GM23248 (cell line): Measurements from ENCODE around the gene DIP2C. TPM values are rescaled to one million over a fixed set of nuclear protein-coding genes. Genes with fewer than 3 reads are reported as not detected.

ENCODE experiments used
- DNase-seq: peaks from one replicate; pipeline ENCODE4 v3.0.0-alpha.2; 2015
- H2AFZ ChIP-seq: fragments of 200-600 bp; sonication (generic); 2 replicates; pipeline ENCODE4 v1.6.1; 2016; ENCODE audit warnings: antibody characterized with exemption
- H3F3A ChIP-seq: fragments of 200-600 bp; sonication (generic); 2 replicates; pipeline ENCODE4 v1.6.1; 2016; ENCODE audit warnings: mild to moderate bottlenecking, antibody characterized with exemption, mixed run types; ENCODE audit not compliant: insufficient read depth
- H3K27ac ChIP-seq: fragments of 200-600 bp; sonication (generic); 2 replicates; pipeline ENCODE4 v1.5.1; 2016; ENCODE audit warnings: mild to moderate bottlenecking
- H3K27me3 ChIP-seq: fragments of 200-600 bp; sonication (generic); replicated peaks from 2 replicates; pipeline ENCODE4 v1.6.1; 2016; ENCODE audit warnings: mild to moderate bottlenecking; ENCODE audit not compliant: insufficient read depth
- H3K36me3 ChIP-seq: fragments of 200-600 bp; sonication (generic); 2 replicates; pipeline ENCODE4 v1.6.1; 2016; ENCODE audit warnings: low read depth, mild to moderate bottlenecking
- H3K4me1 ChIP-seq: fragments of 200-600 bp; sonication (generic); 2 replicates; pipeline ENCODE4 v1.6.1; 2016; ENCODE audit warnings: mild to moderate bottlenecking; ENCODE audit not compliant: insufficient read depth
- H3K4me2 ChIP-seq: fragments of 200-600 bp; sonication (generic); one replicate; pipeline ENCODE4 v1.6.1; 2016; ENCODE audit warnings: mild to moderate bottlenecking; ENCODE audit not compliant: unreplicated experiment
- H3K4me3 ChIP-seq: fragments of 200-600 bp; sonication (generic); 2 replicates; pipeline ENCODE4 v1.5.1; 2016; ENCODE audit warnings: mild to moderate bottlenecking
- H3K79me2 ChIP-seq: fragments of 200-600 bp; sonication (generic); 2 replicates; pipeline ENCODE4 v1.6.1; 2016; ENCODE audit warnings: mild to moderate bottlenecking; ENCODE audit not compliant: insufficient read depth
- H3K9ac ChIP-seq: fragments of 200-600 bp; sonication (generic); 2 replicates; pipeline ENCODE4 v1.6.1; 2016; ENCODE audit warnings: mild to moderate bottlenecking
- H3K9me2 ChIP-seq: fragments of 200-600 bp; sonication (generic); 2 replicates; pipeline ENCODE4 v1.6.1; 2016; ENCODE audit warnings: mixed run types, mild to moderate bottlenecking, moderate library complexity; ENCODE audit not compliant: insufficient read depth
- H3K9me3 ChIP-seq: fragments of 200-600 bp; sonication (generic); one replicate; pipeline ENCODE4 v1.6.1; 2017; ENCODE audit warnings: low read depth
- H4K20me1 ChIP-seq: fragments of 200-600 bp; sonication (generic); 2 replicates; pipeline ENCODE4 v1.6.0; 2016; ENCODE audit not compliant: insufficient read depth
- EZH2 ChIP-seq: fragments of 200-600 bp; sonication (generic); IDR thresholded peaks from 2 replicates; pipeline ENCODE4 v1.6.1; 2018; ENCODE audit warnings: antibody characterized with exemption, mild to moderate bottlenecking; ENCODE audit not compliant: insufficient read depth, poor library complexity, severe bottlenecking
- EZH2phosphoT487 ChIP-seq: fragments of 200-600 bp; sonication (generic); IDR thresholded peaks from 2 replicates; pipeline ENCODE4 v1.6.1; 2018; ENCODE audit warnings: antibody characterized with exemption, moderate library complexity, mild to moderate bottlenecking, low read depth; ENCODE audit not compliant: insufficient read depth
- WGBS, 2 experiments: methylation state at CpG; one replicate each; pipeline ENCODE4 v1.1.6; 2015 to 2017; ENCODE audit warnings: low lambda C conversion rate in 2 of 2, low coverage in 1 of 2; ENCODE audit errors: missing lambda C conversion rate in 2 of 2; 5-methylcytosine and 5-hydroxymethylcytosine counted together
- in situ Hi-C: fragments of 300-500 bp; cut with MboI; formaldehyde crosslinking; loops from 2 replicates; pipeline ENCODE4 v1.15.0; 2020
- polyA plus RNA-seq: library from polyadenylated mRNA; unstranded; fragments of >200 nt; fragmentation: Nextera tagmentation; extraction: Ambion mirVana; gene quantifications from 2 replicates; pipeline ENCODE4 v1.2.1, GENCODE V29; 2016
- total RNA-seq: library from RNA; depleted of rRNA; stranded (reverse); fragments of >200 nt; shearing (Covaris generic); gene quantifications from 2 replicates; pipeline ENCODE4 v1.2.3, GENCODE V29; 2014

The DIP2C gene
- total and polyA plus RNA-seq, 2 experiments from 2014 or later: 12.0 to 13.1 TPM

GRCh38 chr10:639751-640672, 49.5 kb downstream of the DIP2C start:
- DNase-seq: no peak
- peaks cover 97% of the 10 kb centered on the region for H3K79me2 ChIP-seq
- 97 to 98% methylated on average over 47 to 64 of the region's 64 CpGs for WGBS, 2 experiments

GRCh38 chr10:639001-639750, 50.3 kb downstream of the DIP2C start:
- WGBS, 2 experiments: 89% methylated on average over 18 to 42 of the region's 42 CpGs
- H2AFZ ChIP-seq: no peak overlapping the region
- no peaks in the 10 kb centered on the region for H3F3A ChIP-seq
- no peaks in the 10 kb centered on the region for H3K36me3 ChIP-seq
- H3K4me2 ChIP-seq: no peak overlapping the region
- H3K4me3 ChIP-seq: no peak overlapping the region
- peaks cover 97% of the 10 kb centered on the region for H3K79me2 ChIP-seq
- TF ChIP-seq EZH2phosphoT487: no peak
- no peak for TF ChIP-seq EZH2
- no peaks in the 10 kb centered on the region for H3K4me1 ChIP-seq
- in situ Hi-C loops: no loop called here
- H3K27me3 ChIP-seq: no peaks in the 10 kb centered on the region
- H3K9me2 ChIP-seq: no peaks in the 10 kb centered on the region
- no peak for DNase-seq
- H3K9me3 ChIP-seq: no peaks in the 10 kb centered on the region
- H4K20me1 ChIP-seq: no peaks in the 10 kb centered on the region; the same call in 1 of the 2 replicates
- no peak overlapping the region for H3K27ac ChIP-seq
- no peak overlapping the region for H3K9ac ChIP-seq

More at GRCh38 chr10:639751-640672, 49.5 kb downstream of the DIP2C start:
- Histone ChIP-seq H3K9ac (no peak overlapping the region), H3F3A (no peaks in the 10 kb centered on the region), H3K4me2 (no peak overlapping the region), H2AFZ (no peak overlapping the region), H3K4me1 (no peaks in the 10 kb centered on the region), H3K4me3 (no peak overlapping the region), H3K36me3 (no peaks in the 10 kb centered on the region; the same call in 1 of the 2 replicates), H3K27me3 (no peaks in the 10 kb centered on the region), H3K9me3 (no peaks in the 10 kb centered on the region), H4K20me1 (no peaks in the 10 kb centered on the region; the same call in 1 of the 2 replicates), H3K9me2 (no peaks in the 10 kb centered on the region), H3K27ac (no peak overlapping the region)
- in situ Hi-C loops: no loop called here
- no peak for TF ChIP-seq EZH2phosphoT487
- TF ChIP-seq EZH2: no peak

GRCh38 chr10:637771-638195, 51.7 kb downstream of the DIP2C start:
- TF ChIP-seq EZH2phosphoT487: no peak
- TF ChIP-seq EZH2: no peak
- Histone ChIP-seq H3K27me3 (no peaks in the 10 kb centered on the region), H3K27ac (no peak overlapping the region), H3K4me2 (no peak overlapping the region), H3K4me1 (no peaks in the 10 kb centered on the region), H3F3A (no peaks in the 10 kb centered on the region), H3K9ac (no peak overlapping the region), H3K9me3 (no peaks in the 10 kb centered on the region), H3K9me2 (no peaks in the 10 kb centered on the region), H3K79me2 (peaks cover 97% of the 10 kb centered on the region), H3K36me3 (no peaks in the 10 kb centered on the region), H4K20me1 (no peaks in the 10 kb centered on the region; the same call in 1 of the 2 replicates), H2AFZ (no peak overlapping the region), H3K4me3 (no peak overlapping the region)
- no peak for DNase-seq
- in situ Hi-C loops: no loop called here
- WGBS, 2 experiments: 86 to 89% methylated on average over 9 of the region's 9 CpGs

GRCh38 chr10:637221-637620, 52.2 kb downstream of the DIP2C start:
- Histone ChIP-seq H3K36me3 (no peaks in the 10 kb centered on the region), H3K9me3 (no peaks in the 10 kb centered on the region), H3K27ac (no peak overlapping the region), H3K9me2 (no peaks in the 10 kb centered on the region), H3K4me1 (no peaks in the 10 kb centered on the region), H2AFZ (no peak overlapping the region), H4K20me1 (no peaks in the 10 kb centered on the region; the same call in 1 of the 2 replicates), H3K4me3 (no peak overlapping the region), H3F3A (no peaks in the 10 kb centered on the region), H3K27me3 (no peaks in the 10 kb centered on the region), H3K4me2 (no peak overlapping the region), H3K79me2 (peaks cover 94% of the 10 kb centered on the region), H3K9ac (no peak overlapping the region)
- in situ Hi-C loops: no loop called here
- no peak for DNase-seq
- WGBS, 2 experiments: 89 to 91% methylated on average over 8 of the region's 8 CpGs
- no peak for TF ChIP-seq EZH2phosphoT487
- TF ChIP-seq EZH2: no peak
